H1 (cell line): Measurements from ENCODE around the gene RGS7BP.

Source experiments
- BRCA1 ChIP-seq: IDR thresholded peaks from 2 replicates; pipeline ENCODE4 v1.6.1; 2012; ENCODE audit warnings: low read depth, low read length, improper control_type of control experiment
- CTCF ChIP-seq, 3 experiments: IDR thresholded peaks; 1 replicate in 2 of 3; 2 replicates in 1 of 3; pipeline versions ENCODE4 v1.5.1 to v1.6.1; 2011; ENCODE audit warnings: low read length in 3 of 3, mild to moderate bottlenecking in 3 of 3, inconsistent platforms in 2 of 3, low read depth in 1 of 3, moderate library complexity in 1 of 3; ENCODE audit not compliant: insufficient read depth in 1 of 3; ENCODE audit errors: control extremely low read depth in 1 of 3
- JUND ChIP-seq: IDR thresholded peaks from 2 replicates; pipeline ENCODE4 v1.6.1; 2011; ENCODE audit warnings: mild to moderate bottlenecking, improper control_type of control experiment, low read length
- KDM1A ChIP-seq: fragments of 200-600, 300-600 bp; sonication (generic); IDR thresholded peaks from 2 replicates; pipeline ENCODE4 v1.7.1; 2016; ENCODE audit warnings: mild to moderate bottlenecking, low read length, borderline replicate concordance
- TAF1 ChIP-seq: IDR thresholded peaks from 2 replicates; pipeline ENCODE4 v1.6.1; 2011; ENCODE audit warnings: mild to moderate bottlenecking, low read depth, low read length
- TF ChIP-seq, protein P1 (sequence below): IDR thresholded peaks from 2 replicates; pipeline ENCODE4 v1.6.1; 2011; ENCODE audit warnings: low read depth, mild to moderate bottlenecking, low read length; ENCODE audit not compliant: insufficient read depth

GRCh38 chr5:64629841-64630240 is 124.0 kb downstream of the RGS7BP start:
- no peak for TF ChIP-seq CTCF (IDR thresholded peaks at IDR 0.05; ENCODE audit: control extremely low read depth in 1 of 3, insufficient read depth in 1 of 3, low read depth in 1 of 3, low read length in 3 of 3)
- TF ChIP-seq, protein P1, sequence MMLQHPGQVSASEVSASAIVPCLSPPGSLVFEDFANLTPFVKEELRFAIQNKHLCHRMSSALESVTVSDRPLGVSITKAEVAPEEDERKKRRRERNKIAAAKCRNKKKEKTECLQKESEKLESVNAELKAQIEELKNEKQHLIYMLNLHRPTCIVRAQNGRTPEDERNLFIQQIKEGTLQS: no peak
- TF ChIP-seq TAF1: no peak
- no peak for TF ChIP-seq KDM1A
- no peak for TF ChIP-seq BRCA1
- no peak for TF ChIP-seq JUND
